Aorta (tissue), 5 donors: ENCODE measurements around the gene LPP. TPM values are rescaled to one million over a fixed set of nuclear protein-coding genes. Genes with fewer than 3 reads are reported as not detected.

Source experiments
- ATAC-seq: fragments of 200-7000 bp; cut with Tn5 transposase; one replicate; pipeline ENCODE4 v1.9.1; 2022; ENCODE audit warnings: moderate library complexity; ENCODE audit not compliant: low FRiP score
- DNase-seq, 2 donors: peaks; one replicate each; pipeline ENCODE4 v3.0.0-alpha.2; 2020
- H3K27ac ChIP-seq, 2 donors: one replicate each; pipeline ENCODE4 v1.5.1; 2013; ENCODE audit warnings: low read length in 2 of 2, mild to moderate bottlenecking in 2 of 2, moderate library complexity in 2 of 2, control low read depth in 1 of 2, inconsistent platforms in 1 of 2, low read depth in 1 of 2
- H3K27me3 ChIP-seq, 2 donors: one replicate each; pipeline ENCODE4 v1.6.1; 2013; ENCODE audit warnings: control low read depth in 1 of 2, low read length in 1 of 2, mild to moderate bottlenecking in 1 of 2, moderate library complexity in 1 of 2; ENCODE audit not compliant: insufficient read depth in 2 of 2, control insufficient read depth in 1 of 2
- H3K36me3 ChIP-seq, 2 donors: one replicate each; pipeline ENCODE4 v1.6.1; 2013; ENCODE audit warnings: control low read depth in 1 of 2, low read length in 1 of 2, mild to moderate bottlenecking in 1 of 2; ENCODE audit not compliant: insufficient read depth in 2 of 2, control insufficient read depth in 1 of 2
- H3K4me1 ChIP-seq, 2 donors: one replicate each; pipeline ENCODE4 v1.6.1; 2013; ENCODE audit warnings: low read length in 2 of 2, control low read depth in 1 of 2, mild to moderate bottlenecking in 1 of 2, moderate library complexity in 1 of 2; ENCODE audit not compliant: insufficient read depth in 2 of 2, control insufficient read depth in 1 of 2
- H3K4me3 ChIP-seq, 2 donors: one replicate each; pipeline ENCODE4 v1.5.1; 2013; ENCODE audit warnings: low read length in 2 of 2, control low read depth in 1 of 2, mild to moderate bottlenecking in 1 of 2
- H3K9me3 ChIP-seq: one replicate; pipeline ENCODE4 v1.6.1; 2013; ENCODE audit warnings: mild to moderate bottlenecking, low read length; ENCODE audit not compliant: control insufficient read depth
- WGBS, 2 donors: extraction: QIAGEN DNeasy Blood & Tissue Kit; methylation state at CpG; one replicate each; pipeline ENCODE4 v1.1.7; 2013; 5-methylcytosine and 5-hydroxymethylcytosine counted together
- intact Hi-C, 2 donors: fragments of 100-400 bp; cut with DNase I; formaldehyde crosslinking; loops; one replicate each; pipeline versions ENCODE4 v1.14.2 to v1.15.0; 2022
- polyA plus RNA-seq, 2 donors: library from polyadenylated mRNA; stranded (reverse); fragments of 200-250 nt; gene quantifications; one replicate each; pipeline ENCODE4 v1.2.3, GENCODE V29; 2013
- total RNA-seq, 2 donors: library from RNA; stranded (reverse); fragmentation: NEBNext Ultra II Directional; extraction: Animal tissue kit (Norgen Biotek cat#: 25700); gene quantifications; one replicate each; pipeline ENCODE4 v1.2.1, GENCODE V29; 2021
- donor health status: healthy with polysubstance abuse.
- donor health status: Bipolar disorder and iron deficiency.
- donor health status: DM: no; HTN: no; CAD: no.
- donor health status: DM: no; HTN: no; CAD: no.
- donor health status: DM: yes; HTN: yes; CAD: no.

LPP gene
- total and polyA plus RNA-seq, 4 donors: 37.7 to 2,536 (median 527) TPM

GRCh38 chr3:188470508-188471130, 316.7 kb downstream of the LPP start:
- peaks cover 9 to 16% of the 10 kb centered on the region in 2 donors for H3K4me1 ChIP-seq
- H3K27ac ChIP-seq: peak overlapping the region in 1 of 2 donors; percentile 36

DNA sequence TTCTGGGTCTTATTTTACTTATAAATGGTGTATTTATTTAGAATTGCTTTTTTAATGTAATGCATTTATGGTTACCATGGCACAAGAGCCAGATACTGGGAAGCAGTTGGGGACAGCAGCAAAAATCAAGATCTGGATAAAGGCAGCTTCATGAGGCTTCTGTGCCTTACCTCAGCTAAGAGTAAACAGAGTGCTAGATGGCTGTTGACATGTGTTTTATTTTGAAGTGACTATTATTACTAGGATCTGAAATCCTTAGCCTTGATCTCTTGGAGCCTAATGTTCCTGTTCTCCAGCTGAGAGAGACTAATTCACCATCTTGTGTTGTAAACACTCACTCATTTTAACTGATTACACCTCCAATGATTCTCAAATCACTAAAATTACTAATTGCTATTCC, 317.8 kb downstream of the LPP start:
- no peak for ATAC-seq
- H3K27me3 ChIP-seq: no peaks in the 10 kb centered on the region
- H3K4me3 ChIP-seq: no peak overlapping the region
- intact Hi-C loops: no loop called here
- H3K9me3 ChIP-seq: no peaks in the 10 kb centered on the region
- H3K36me3 ChIP-seq: peaks cover 2 to 3% of the 10 kb centered on the region in 2 donors
- no peak for DNase-seq
- H3K4me1 ChIP-seq: peaks cover 9 to 14% of the 10 kb centered on the region in 2 donors
- H3K27ac ChIP-seq: no peak overlapping the region

More at GRCh38 chr3:188470508-188471130, 316.7 kb downstream of the LPP start:
- ATAC-seq (no peak), DNase-seq (no peak)
- intact Hi-C loops: no loop called here
- WGBS, 2 donors: 85 to 91% methylated on average over 4 of the region's 4 CpGs
- Histone ChIP-seq H3K27me3 (no peaks in the 10 kb centered on the region), H3K9me3 (no peaks in the 10 kb centered on the region), H3K36me3 (peaks cover 2 to 3% of the 10 kb centered on the region in 2 donors), H3K4me3 (no peak overlapping the region)

DNA sequence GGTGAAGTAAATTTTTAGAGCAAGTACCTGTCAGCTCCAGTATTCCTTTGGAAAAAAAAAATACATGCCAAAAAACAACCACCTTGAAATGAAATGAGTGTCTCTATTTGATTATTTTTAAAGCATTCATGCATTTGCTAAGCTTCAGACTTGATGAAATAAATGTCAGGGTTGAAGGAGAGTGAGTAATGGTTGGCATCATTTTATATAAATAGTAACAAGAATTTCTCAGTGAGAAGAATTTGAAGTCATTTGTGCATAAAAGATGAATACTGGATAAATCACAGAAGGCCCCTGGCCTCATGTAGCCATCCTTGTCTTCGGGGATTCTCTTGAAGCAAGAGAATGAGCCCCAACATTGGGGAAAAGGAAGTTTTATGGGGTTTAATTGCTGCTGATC, 318.4 kb downstream of the LPP start:
- 7 to 10% methylated on average over 1 of the region's 1 CpG for WGBS, 2 donors
- ATAC-seq (no peak), DNase-seq (no peak)
- Histone ChIP-seq H3K27me3 (no peaks in the 10 kb centered on the region), H3K9me3 (no peaks in the 10 kb centered on the region), H3K4me1 (peaks cover 9 to 17% of the 10 kb centered on the region in 2 donors), H3K36me3 (peaks cover 2 to 3% of the 10 kb centered on the region in 2 donors), H3K4me3 (no peak overlapping the region), H3K27ac (peak overlapping the region in 1 of 2 donors; percentile 75)
- intact Hi-C loops: no loop called here

- intact Hi-C loops: no loop called here
- Histone ChIP-seq H3K27me3 (no peaks in the 10 kb centered on the region), H3K4me1 (peaks cover 9 to 17% of the 10 kb centered on the region in 2 donors), H3K9me3 (no peaks in the 10 kb centered on the region), H3K4me3 (no peak overlapping the region), H3K36me3 (peaks cover 0 to 2% of the 10 kb centered on the region in 2 donors), H3K27ac (no peak overlapping the region)
- DNase-seq: no peak
- WGBS, 2 donors: 83 to 92% methylated on average over 2 of the region's 2 CpGs
- no peak for ATAC-seq
These were observed 319.1 kb downstream of the LPP start for GRCh38 chr3:188473045-188473444.

DNA sequence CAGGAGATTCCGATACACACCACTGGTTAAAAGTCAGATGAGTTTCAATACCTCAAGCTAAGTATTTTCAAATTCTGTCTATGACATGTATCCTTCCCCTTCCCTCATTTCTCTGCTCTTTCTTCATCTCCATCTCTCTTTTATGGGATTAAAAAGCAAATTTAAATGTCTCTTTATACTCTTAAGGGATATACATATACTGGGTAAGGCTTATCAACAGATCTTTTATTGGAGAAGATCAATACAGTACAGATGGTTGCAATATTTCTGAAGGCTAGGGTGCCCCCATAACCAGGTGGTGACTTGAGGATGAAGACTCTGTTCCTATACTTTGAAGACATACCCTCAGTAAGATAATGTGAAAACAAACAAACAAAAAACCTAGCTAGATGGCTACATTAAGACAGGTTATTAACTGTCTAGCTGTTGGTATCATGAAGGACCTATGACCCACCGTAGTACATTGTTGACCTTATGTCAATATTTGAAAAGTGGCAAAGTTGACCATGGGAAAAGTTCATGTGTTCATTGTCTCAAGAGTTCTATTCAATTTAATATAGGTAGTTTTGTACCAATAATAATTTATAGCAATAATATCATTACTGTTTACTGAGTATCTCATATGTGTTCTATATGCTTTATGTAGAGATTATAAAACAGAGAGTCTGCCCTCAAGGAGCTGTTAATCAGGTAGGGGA, 319.8 kb downstream of the LPP start:
- H3K27ac ChIP-seq: peak overlapping the region in 1 of 2 donors; percentile 28
- DNase-seq: no peak
- H3K4me1 ChIP-seq: peaks cover 8 to 17% of the 10 kb centered on the region in 2 donors

DNA sequence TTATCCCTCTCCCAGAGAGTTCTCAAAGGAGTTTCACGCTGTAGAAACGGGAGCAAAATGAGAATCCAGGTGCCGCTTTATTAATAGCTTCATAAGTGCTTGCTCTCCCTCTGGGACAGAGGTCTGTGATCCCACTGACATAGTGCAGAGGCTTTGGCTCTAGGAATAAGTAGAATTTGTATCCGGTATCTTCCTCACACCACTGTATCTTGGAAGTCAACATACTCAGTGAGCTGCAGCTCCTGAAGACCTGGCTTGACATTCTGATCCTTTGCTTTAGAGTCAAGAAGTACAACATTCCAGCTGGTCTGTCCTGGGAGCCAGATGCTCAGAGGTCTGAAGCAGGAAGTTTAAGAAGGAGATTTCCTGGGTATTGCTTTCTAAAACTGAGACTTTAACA, 323.0 kb downstream of the LPP start:
- ATAC-seq (no peak), DNase-seq (no peak)
- no peaks in the 10 kb centered on the region for H3K36me3 ChIP-seq
- no peaks in the 10 kb centered on the region for H3K9me3 ChIP-seq
- intact Hi-C loops: no loop called here
- H3K4me1 ChIP-seq: peaks cover 8 to 13% of the 10 kb centered on the region in 2 donors
- WGBS, 2 donors: 63 to 68% methylated on average over 4 of the region's 4 CpGs
- peak overlapping the region in 1 of 2 donors; percentile 28 for H3K27ac ChIP-seq
- H3K27me3 ChIP-seq: no peaks in the 10 kb centered on the region
- H3K4me3 ChIP-seq: no peak overlapping the region

More for the DNA sequence above, 319.8 kb downstream of the LPP start:
- peaks cover 0 to 2% of the 10 kb centered on the region in 2 donors for H3K36me3 ChIP-seq
- intact Hi-C loops: no loop called here
- H3K9me3 ChIP-seq: no peaks in the 10 kb centered on the region
- WGBS, 2 donors: 90 to 97% methylated on average over 2 of the region's 2 CpGs
- ATAC-seq: no peak
- no peaks in the 10 kb centered on the region for H3K27me3 ChIP-seq
- no peak overlapping the region for H3K4me3 ChIP-seq

- Histone ChIP-seq H3K36me3 (peaks cover 0 to under 1% of the 10 kb centered on the region in 2 donors), H3K4me3 (no peak overlapping the region), H3K27me3 (no peaks in the 10 kb centered on the region), H3K27ac (no peak overlapping the region), H3K4me1 (peaks cover 3 to 13% of the 10 kb centered on the region in 2 donors), H3K9me3 (no peaks in the 10 kb centered on the region)
- DNase-seq: no peak
- ATAC-seq: no peak
- WGBS, 2 donors: 62 to 71% methylated on average over 4 of the region's 4 CpGs
- intact Hi-C loops: loop anchor here (5.0 to 10.0 kb wide), 2 partner anchors 735 to 738 kb away; partner anchors contain the start of gene BCL6 (in 1 of the 2)
These were observed 326.1 kb downstream of the LPP start for GRCh38 chr3:188480011-188480410.

GRCh38 chr3:188482929-188483328, 329.0 kb downstream of the LPP start:
- WGBS, 2 donors: 13 to 20% methylated on average over 4 of the region's 4 CpGs
- Histone ChIP-seq H3K36me3 (peaks cover 0 to 2% of the 10 kb centered on the region in 2 donors), H3K27ac (no peak overlapping the region), H3K9me3 (no peaks in the 10 kb centered on the region), H3K4me3 (no peak overlapping the region), H3K27me3 (no peaks in the 10 kb centered on the region), H3K4me1 (peaks cover 5 to 10% of the 10 kb centered on the region in 2 donors)
- ATAC-seq: peak; percentile 22
- intact Hi-C loops: loop anchor here (5.0 to 10.0 kb wide), 2 partner anchors 738 to 741 kb away; partner anchors contain the start of gene BCL6 (in 1 of the 2)
- no peak for DNase-seq
